Panc1 (cell line): ENCODE results near the gene NOTCH2. TPM values are rescaled to one million over a fixed set of nuclear protein-coding genes. Genes with fewer than 3 reads are reported as not detected.
"Not testable (repeated sequence)": the region's sequence is repeated elsewhere in the genome, so short reads cannot be mapped to it uniquely, and the experiment has no call there.

Experiments
- ATAC-seq: fragments of 200-7000 bp; cut with Tn5 transposase; 2 replicates; pipeline ENCODE4 v1.9.1; 2020; ENCODE audit warnings: mild to moderate bottlenecking, moderate library complexity
- BruUV-seq: library from RNA; stranded (reverse); fragments of 400-500 nt; replicated peaks from 2 replicates; lab custom pipeline; 2021; lab: Mats Ljungman, UMichigan
- CTCF ChIA-PET: fragments of 300-600 bp; sonication (Branson Sonifier 250); formaldehyde crosslinking; loops from one replicate; lab custom pipeline; 2022; ENCODE audit warnings: antibody characterized with exemption; lab: Charles Lee
- POLR2A ChIA-PET: fragments of 300-600 bp; sonication (Branson Sonifier 250); formaldehyde crosslinking; loops from one replicate; lab custom pipeline; 2022; ENCODE audit warnings: antibody characterized with exemption; lab: Charles Lee
- DNase-seq: peaks from one replicate; pipeline ENCODE4 v3.0.0-alpha.2; 2010; ENCODE audit warnings: low read depth, low spot score
- H3K27ac ChIP-seq: 2 replicates; pipeline ENCODE4 v1.5.1; 2011; ENCODE audit warnings: mild to moderate bottlenecking, low read length, inconsistent platforms
- H3K27me3 ChIP-seq: fragments of 200-500 bp; sonication (Bioruptor generic); 2 replicates; pipeline ENCODE4 v1.6.0; 2014; ENCODE audit warnings: low read length, inconsistent platforms; ENCODE audit not compliant: control insufficient read depth, insufficient read depth
- H3K36me3 ChIP-seq: fragments of 200-500 bp; sonication (Bioruptor generic); 2 replicates; pipeline ENCODE4 v1.5.1; 2014; ENCODE audit warnings: inconsistent platforms, mild to moderate bottlenecking, low read length, moderate library complexity; ENCODE audit not compliant: control insufficient read depth, insufficient read depth
- H3K4me1 ChIP-seq: 2 replicates; pipeline ENCODE4 v1.5.1; 2011; ENCODE audit warnings: inconsistent platforms, mild to moderate bottlenecking, low read length, moderate library complexity; ENCODE audit not compliant: control insufficient read depth, insufficient read depth
- H3K4me3 ChIP-seq, 2 experiments: 2 replicates each; pipeline ENCODE4 v1.5.1; 2011 to 2012; ENCODE audit warnings: low read depth in 2 of 2, low read length in 2 of 2, mild to moderate bottlenecking in 2 of 2, inconsistent platforms in 1 of 2, moderate library complexity in 1 of 2
- H3K9me3 ChIP-seq: fragments of 200-500 bp; sonication (Bioruptor generic); 2 replicates; pipeline ENCODE4 v1.5.1; 2014; ENCODE audit warnings: low read depth, mild to moderate bottlenecking, inconsistent platforms, low read length, moderate library complexity; ENCODE audit not compliant: control insufficient read depth, insufficient read depth
- in situ Hi-C: cut with HindIII; loops from 2 replicates; pipeline ENCODE4 v1.10.0; 2016; ENCODE audit warnings: low sequenced_read_pairs, low pct_unique_long_range_greater_than_20kb
- intact Hi-C: fragments of 100-400 bp; cut with micrococcal nuclease; formaldehyde crosslinking; loops from one replicate; pipeline ENCODE4 v1.10.0; 2022; ENCODE audit not compliant: unreplicated experiment
- total RNA-seq: library from RNA; stranded (reverse); gene quantifications from one replicate; pipeline ENCODE4 v1.2.1, GENCODE V29; 2021; ENCODE audit not compliant: unreplicated experiment

Gene NOTCH2
- total RNA-seq, 1 experiment from 2014 or later = 191 TPM

DNA sequence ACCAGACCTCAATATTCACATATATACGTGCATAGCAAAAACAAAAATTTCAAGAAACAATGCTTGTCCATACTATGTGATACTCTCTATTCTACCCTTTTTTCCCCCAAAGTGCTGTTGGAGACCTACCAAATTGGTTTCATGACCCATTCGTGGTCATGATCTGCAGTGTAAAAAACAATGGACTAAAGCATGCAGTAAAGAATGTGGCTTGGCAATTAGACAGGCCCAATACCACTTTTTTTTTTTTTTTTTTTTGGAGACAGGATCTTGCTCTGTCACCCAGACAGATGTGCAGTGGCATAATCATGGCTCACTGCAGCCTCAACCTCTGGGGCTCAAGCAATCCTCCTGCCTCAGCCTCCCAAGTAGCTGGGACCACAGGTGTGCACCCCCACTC is 21.3 kb downstream of the NOTCH2 start:
- CTCF ChIA-PET, H3K4me3 ChIP-seq, H3K9me3 ChIP-seq, BruUV-seq, POLR2A ChIA-PET, H3K27ac ChIP-seq, H3K4me1 ChIP-seq, ATAC-seq, H3K27me3 ChIP-seq, H3K36me3 ChIP-seq, DNase-seq, in situ Hi-C loops, intact Hi-C loops: not testable (repeated sequence)

DNA sequence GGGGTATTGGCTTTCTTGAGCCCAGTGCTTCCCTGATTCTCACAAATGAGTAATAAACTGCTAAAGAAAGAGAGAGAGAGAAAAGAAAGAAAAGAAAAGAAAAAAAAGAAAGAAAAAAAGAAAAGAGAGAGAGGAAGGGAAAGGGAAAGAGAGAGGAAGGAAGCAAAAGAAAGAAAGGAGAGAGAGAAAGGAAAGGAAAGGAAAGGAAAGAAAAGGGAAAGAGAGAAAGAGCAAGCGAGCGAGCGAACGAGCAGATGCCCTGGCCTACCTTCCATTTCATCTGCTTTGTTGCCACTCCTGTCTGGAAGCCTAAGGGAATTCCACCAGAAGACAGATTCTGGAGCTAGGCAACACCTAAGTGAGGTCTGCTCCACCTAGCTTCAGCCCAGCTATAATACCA is 27.7 kb downstream of the NOTCH2 start:
- H3K27ac ChIP-seq, H3K27me3 ChIP-seq, H3K36me3 ChIP-seq, POLR2A ChIA-PET, BruUV-seq, in situ Hi-C loops, H3K9me3 ChIP-seq, H3K4me1 ChIP-seq, DNase-seq, H3K4me3 ChIP-seq, ATAC-seq, intact Hi-C loops, CTCF ChIA-PET: not testable (repeated sequence)

DNA sequence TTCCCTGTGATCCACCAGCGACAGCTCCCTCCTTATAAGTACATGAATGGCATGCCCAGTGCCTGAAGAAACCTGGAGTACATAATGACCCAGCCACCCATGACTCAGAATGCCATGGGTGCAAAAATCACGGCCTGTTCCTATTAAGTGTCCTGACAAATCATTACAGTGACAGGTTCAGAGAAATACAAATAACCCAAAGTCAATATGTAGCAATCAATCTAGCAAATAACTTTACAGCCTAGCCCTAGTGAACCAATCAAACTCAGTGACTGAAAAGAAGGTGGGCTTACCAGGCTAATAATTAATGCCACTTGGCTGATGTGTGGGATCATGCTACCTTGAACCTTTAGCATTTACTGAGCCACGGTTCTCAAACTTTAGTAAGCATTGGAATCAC is 37.2 kb downstream of the NOTCH2 start:
- H3K4me3 ChIP-seq, ATAC-seq, intact Hi-C loops, H3K27me3 ChIP-seq, DNase-seq, BruUV-seq, H3K4me1 ChIP-seq, H3K36me3 ChIP-seq, CTCF ChIA-PET, H3K27ac ChIP-seq, in situ Hi-C loops, H3K9me3 ChIP-seq, POLR2A ChIA-PET: not testable (repeated sequence)

DNA sequence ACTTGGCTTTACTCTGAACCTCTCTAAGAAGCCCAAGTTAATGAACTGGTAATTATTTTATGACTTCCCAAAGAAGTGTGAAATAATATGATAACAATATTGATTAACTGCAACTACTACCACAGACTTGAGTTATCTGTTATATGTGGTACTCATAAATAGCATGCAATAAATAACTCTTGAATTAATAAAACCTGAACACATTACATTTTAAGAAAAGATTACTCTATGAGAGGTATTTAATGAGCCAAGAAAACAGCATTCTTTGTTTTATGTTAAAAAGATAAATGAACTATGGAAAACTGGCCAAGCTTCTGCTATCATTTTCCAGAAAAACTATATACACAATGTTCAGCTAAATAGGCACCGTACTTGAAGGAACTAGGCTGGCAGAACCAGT is 45.7 kb downstream of the NOTCH2 start:
- POLR2A ChIA-PET, DNase-seq, H3K4me1 ChIP-seq, intact Hi-C loops, H3K36me3 ChIP-seq, in situ Hi-C loops, H3K27ac ChIP-seq, CTCF ChIA-PET, H3K27me3 ChIP-seq, BruUV-seq, H3K4me3 ChIP-seq, H3K9me3 ChIP-seq, ATAC-seq: not testable (repeated sequence)

DNA sequence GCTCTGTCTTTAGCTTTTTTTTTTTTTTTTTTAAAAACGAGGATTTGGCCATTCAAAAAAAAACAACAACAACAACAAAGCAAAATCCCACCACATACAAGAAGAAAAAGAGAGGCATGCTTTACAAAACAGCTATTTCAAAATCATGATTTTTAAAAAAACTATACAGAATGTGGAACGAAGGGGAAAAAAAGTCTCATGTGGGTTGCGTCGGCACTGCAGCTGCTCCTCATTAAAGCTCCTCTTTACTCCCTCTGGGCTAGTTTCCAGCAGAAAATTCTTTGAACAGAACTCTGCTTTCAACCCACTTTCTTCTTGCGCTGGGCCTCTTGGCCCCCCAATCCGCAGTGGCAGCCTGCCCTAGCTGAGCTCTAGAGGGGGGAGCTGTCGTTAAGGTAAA is 54.5 kb downstream of the NOTCH2 start:
- BruUV-seq, H3K36me3 ChIP-seq, DNase-seq, H3K4me1 ChIP-seq, in situ Hi-C loops, ATAC-seq, H3K9me3 ChIP-seq, H3K27me3 ChIP-seq, H3K27ac ChIP-seq, H3K4me3 ChIP-seq, CTCF ChIA-PET, POLR2A ChIA-PET, intact Hi-C loops: not testable (repeated sequence)

DNA sequence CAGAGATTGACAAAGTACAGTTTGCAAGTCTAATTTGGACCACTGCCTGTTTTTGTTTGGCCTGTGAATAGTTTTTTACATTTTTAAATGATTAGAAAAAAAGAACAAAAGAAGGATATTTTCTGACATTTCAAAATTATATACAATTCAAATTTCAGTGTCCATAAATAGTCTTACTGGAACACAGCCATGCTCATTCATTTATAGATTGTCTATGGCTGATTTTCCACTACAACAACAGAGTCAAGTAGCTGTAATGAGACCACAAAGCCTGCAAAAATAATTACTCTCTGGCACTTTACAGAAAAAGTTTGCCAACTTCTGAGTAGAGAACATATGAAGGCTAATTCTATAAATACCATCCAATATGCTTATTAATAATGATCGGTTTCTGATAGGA is 61.1 kb downstream of the NOTCH2 start:
- ATAC-seq, intact Hi-C loops, H3K27me3 ChIP-seq, H3K9me3 ChIP-seq, in situ Hi-C loops, H3K27ac ChIP-seq, H3K4me1 ChIP-seq, H3K36me3 ChIP-seq, CTCF ChIA-PET, H3K4me3 ChIP-seq, DNase-seq, POLR2A ChIA-PET, BruUV-seq: not testable (repeated sequence)

DNA sequence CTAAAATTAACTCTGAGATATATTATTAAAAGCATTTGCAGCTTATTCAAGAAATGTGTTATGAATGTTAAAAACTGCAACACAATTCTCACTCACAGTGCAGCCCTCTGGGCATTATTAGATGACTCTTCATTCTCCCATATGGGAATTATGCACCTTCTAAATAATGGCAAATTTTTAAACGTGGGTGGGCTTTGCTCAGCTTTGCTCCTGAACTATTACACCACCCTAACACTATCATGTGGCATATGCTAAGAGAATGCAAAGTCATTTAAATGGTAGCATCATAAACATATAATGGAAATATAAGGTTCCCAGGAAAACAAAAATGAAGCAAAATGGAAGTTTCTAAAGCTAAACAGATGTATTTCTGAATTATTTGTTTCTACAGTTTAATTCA is 61.6 kb downstream of the NOTCH2 start:
- intact Hi-C loops, H3K27ac ChIP-seq, ATAC-seq, DNase-seq, H3K4me3 ChIP-seq, in situ Hi-C loops, H3K9me3 ChIP-seq, H3K36me3 ChIP-seq, BruUV-seq, POLR2A ChIA-PET, H3K27me3 ChIP-seq, H3K4me1 ChIP-seq, CTCF ChIA-PET: not testable (repeated sequence)

DNA sequence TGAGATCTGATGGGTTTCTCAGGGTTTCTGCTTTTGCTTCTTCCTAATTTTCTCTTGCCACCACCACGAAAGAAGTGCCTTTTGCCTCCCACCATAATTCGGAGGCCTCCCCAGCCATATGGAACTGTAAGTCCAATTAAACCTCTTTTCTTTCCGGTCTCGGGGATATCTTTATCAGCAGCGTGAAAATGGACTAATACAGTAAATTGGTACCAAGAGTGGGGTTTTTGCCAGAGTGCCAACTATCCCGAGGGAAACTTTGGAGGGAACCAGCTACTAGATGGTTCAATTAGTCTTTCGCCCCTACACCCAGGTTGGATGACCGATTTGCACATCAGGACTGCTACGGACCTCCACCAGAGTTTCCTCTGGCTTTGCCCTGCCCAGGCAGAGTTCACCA is 68.4 kb downstream of the NOTCH2 start:
- H3K4me1 ChIP-seq, in situ Hi-C loops: not testable (repeated sequence)

More for the DNA sequence above, 68.4 kb downstream of the NOTCH2 start:
- BruUV-seq, H3K9me3 ChIP-seq, DNase-seq, CTCF ChIA-PET, intact Hi-C loops, H3K27me3 ChIP-seq, H3K4me3 ChIP-seq, H3K36me3 ChIP-seq, H3K27ac ChIP-seq, POLR2A ChIA-PET, ATAC-seq: not testable (repeated sequence)
